GM21381 (cell line): ENCODE measurements around the gene ANKRD13C.
A peak's percentile ranks its signal among the peaks of the same experiment; 100 is the strongest.

Experiments used
- ATAC-seq: cut with Tn5 transposase; IDR thresholded peaks from one replicate; pipeline ENCODE4 v1.9.1; 2021; ENCODE audit warnings: mild to moderate bottlenecking, moderate library complexity; ENCODE audit not compliant: unreplicated experiment

ANKRD13C gene

DNA sequence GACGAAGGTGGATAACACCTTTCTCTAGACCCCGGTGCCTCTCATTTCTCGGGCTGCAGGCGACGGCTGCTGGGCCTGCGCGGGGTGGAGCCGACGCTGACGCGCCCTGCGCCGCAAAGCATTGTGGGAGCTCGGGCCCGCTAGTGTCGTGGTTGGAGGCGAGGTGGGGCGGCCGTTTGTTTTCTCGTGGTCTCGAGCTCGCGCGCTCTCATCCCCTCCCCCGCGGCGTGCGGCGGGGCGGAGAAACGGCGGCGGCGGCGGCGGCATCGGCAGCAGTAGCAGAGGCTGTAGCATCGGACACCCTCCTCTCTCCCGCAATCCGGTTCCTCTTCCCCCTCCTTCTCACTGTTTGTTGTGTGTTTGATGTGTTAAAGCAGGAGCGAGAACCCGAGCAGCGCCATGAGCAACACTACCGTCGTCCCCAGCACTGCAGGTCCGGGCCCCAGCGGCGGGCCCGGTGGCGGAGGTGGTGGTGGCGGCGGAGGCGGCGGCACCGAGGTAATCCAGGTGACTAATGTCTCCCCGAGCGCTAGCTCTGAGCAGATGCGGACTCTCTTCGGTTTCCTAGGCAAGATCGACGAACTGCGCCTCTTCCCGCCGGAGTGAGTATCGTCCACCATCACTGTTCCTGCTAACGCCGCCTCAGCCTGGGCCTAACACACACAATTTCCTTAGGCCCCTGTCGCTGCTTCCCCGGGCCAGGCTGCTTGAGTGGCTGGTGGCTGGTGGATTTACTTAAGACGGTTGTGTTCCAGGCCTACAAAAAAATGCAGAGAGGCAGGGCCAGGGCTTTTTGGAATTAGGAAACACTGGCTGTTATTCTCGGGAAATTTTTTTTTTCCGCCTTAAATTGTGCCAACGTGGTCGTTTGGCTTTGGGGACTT lies 133.0 kb downstream of the ANKRD13C start, which contains the start of gene SRSF11:
Gene SRSF11 (plus strand): TSS at position 143 of the 884 bp plus-strand sequence. CDS start 257 bp downstream, at position 400.
- ATAC-seq: peak; percentile 96

DNA sequence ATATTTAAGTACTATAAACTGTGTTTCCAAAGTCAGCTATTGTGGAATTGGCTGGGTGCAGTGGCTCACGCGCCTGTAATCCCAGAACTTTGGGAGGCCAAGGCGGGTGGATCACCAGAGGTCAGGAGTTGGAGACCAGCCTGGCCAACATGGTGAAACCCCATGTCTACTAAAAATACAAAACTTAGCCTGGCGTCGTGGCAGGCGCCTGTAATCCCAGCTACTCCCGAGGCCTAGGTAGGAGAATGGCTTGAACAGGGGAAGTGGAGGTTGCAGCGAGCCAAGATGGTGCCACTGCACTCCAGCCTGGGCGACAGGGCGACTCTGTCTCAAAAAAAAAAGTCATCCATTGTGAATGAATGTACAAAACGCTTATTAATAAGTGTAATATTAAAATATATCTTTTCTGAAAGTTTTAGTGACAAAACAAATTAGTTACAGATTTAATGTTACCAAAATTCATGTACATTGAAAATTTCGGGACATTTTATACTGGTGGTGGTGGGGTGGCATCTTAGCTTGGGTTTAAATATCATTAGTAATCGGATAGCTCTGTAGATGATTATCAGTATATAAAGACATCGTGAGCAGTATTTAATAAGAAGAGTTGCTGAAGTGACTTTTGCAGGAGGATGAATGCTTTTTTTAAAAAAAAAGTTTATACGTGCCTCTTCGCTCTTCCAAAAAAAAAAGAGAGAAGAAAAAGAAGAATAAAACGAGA lies 133.8 kb downstream of the ANKRD13C start:
- peak; percentile 6 for ATAC-seq

DNA sequence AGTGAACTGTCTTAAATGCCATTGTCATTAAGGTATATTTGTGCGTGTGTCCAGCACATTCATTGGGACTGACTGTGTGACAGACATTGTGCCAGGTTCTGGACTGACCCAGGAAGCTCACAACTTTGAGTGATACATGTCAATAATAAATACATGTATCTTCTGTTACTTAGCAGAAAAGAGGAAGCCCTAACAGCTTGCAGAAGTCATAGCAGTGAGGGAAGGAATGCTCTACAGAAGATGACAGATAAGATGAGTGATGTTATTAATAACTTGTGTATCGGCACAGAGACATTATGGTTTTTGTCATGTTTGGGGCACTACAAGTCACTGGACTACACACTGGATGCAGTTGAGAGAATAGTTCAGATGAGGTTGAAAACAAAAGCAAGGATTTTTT lies 134.5 kb downstream of the ANKRD13C start:
- no peak for ATAC-seq

DNA sequence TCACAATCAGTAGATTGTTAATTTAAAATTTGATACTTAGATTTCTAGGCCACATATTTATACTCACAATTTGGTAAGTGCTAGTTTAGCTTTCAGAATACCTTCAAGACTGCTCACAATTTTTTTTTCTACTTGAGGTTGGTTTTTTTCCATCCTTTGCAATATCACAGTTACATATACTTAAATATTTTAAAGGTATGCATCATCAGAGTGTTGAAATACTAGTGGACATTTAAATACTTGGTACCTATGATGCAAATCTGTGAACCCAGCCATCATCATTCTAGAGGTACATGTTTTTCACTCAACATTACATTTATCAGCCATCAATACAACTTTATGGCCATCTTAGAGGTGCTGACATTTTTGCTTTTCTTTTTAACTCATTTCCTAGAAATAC lies 143.0 kb downstream of the ANKRD13C start:
- no peak for ATAC-seq

DNA sequence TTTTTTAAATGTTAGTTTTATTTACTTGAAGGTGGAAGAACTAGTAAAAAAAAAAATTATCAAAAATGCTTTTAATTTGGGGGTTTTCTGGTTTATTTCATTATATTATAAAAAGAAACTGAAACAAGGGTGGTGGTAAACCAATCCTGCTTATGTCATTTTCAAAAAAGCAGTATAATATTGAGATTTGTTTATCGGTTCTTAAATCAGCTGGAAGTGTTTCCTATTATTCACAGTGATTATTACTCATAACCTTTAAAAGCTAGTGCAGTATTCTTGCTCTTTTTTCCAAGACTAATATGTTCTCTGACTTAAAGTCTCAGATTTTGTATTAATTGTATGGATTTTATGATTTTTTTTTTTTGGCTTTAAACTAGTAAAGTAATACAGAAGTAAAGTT lies 143.7 kb downstream of the ANKRD13C start:
- no peak for ATAC-seq
